Colonic mucosa (tissue), 4 donors: ENCODE results near the gene INPPL1. TPM values are rescaled to one million over a fixed set of nuclear protein-coding genes. Genes with fewer than 3 reads are reported as not detected.

Experiments used
- DNase-seq: peaks from one replicate; pipeline ENCODE4 v3.0.0-alpha.2; 2020
- H3K27ac ChIP-seq: fragments of 200-600 bp; one replicate; pipeline ENCODE4 v1.8.0; 2021
- H3K27me3 ChIP-seq: fragments of 200-600 bp; one replicate; pipeline ENCODE4 v1.8.0; 2021
- H3K36me3 ChIP-seq: fragments of 200-600 bp; one replicate; pipeline ENCODE4 v1.8.0; 2021
- H3K4me1 ChIP-seq: fragments of 200-600 bp; one replicate; pipeline ENCODE4 v1.8.0; 2021; ENCODE audit warnings: mild to moderate bottlenecking
- H3K4me3 ChIP-seq: fragments of 200-600 bp; one replicate; pipeline ENCODE4 v1.8.0; 2021
- H3K9ac ChIP-seq, 2 donors: one replicate each; pipeline ENCODE4 v1.7.0; 2013; ENCODE audit warnings: control low read depth in 2 of 2, low read depth in 2 of 2, low read length in 2 of 2
- H3K9me3 ChIP-seq: fragments of 200-600 bp; one replicate; pipeline ENCODE4 v1.8.0; 2021
- CTCF ChIP-seq: fragments of 200-600 bp; IDR thresholded peaks from one replicate; pipeline ENCODE4 v1.8.0; 2022; ENCODE audit warnings: antibody characterized with exemption, mild to moderate bottlenecking
- intact Hi-C: fragments of 100-400 bp; cut with DNase I; formaldehyde crosslinking; loops from one replicate; pipeline ENCODE4 v1.14.1; 2022
- total RNA-seq, 2 donors: library from RNA; stranded (reverse); fragmentation: NEBNext Ultra II Directional in 1 of 2; extraction: Animal tissue kit (Norgen Biotek cat#: 25700) in 1 of 2; gene quantifications; one replicate each; pipeline ENCODE4 v1.2.1, GENCODE V29; 2021
- donor health status: healthy.
- donor health status: DM: no; HTN: no; CAD: no.
- donor health status: DM: no; HTN: no; CAD: no.

The INPPL1 gene
- total RNA-seq, 2 donors from 2014 or later, result 120 to 166 TPM

DNA sequence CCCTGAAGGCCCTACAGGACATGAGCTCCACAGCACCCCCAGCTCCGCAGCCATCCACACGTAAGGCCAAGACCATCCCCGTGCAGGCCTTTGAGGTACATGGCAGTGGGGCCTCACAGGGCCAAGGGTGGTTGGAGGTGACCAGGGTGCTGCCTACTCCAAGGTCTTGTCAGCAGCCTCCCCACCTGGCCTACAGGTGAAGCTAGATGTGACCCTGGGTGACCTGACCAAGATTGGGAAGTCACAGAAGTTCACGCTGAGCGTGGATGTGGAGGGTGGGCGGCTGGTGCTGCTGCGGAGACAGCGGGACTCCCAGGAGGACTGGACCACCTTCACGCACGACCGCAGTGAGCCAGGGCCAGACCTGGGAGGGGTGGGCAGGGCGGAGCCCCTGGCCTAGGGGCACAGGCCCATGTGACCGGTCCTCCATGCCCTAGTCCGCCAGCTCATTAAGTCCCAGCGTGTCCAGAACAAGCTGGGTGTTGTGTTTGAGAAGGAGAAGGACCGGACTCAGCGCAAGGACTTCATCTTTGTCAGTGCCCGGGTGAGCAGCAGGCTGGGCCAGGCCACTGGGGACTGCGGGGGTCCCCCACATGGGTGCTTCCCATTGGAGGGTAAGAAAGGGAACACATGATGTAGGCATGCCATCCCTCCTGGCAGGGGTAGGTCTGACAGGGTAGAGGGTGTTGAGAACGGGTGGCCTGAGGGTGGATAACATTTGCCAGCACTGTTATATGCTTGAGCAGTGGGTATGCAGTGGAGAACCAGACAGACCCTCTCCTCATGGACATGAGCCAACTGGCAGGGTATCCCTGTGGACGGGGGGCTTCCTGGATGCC lies 5.6 kb downstream of the INPPL1 start:
- peaks cover 36% of the 10 kb centered on the region for H3K36me3 ChIP-seq
- no peaks in the 10 kb centered on the region for H3K4me1 ChIP-seq
- intact Hi-C loops, result loop anchor here (5.0 kb wide), 1 partner anchor 48 kb away; no protein-coding TSS in a partner anchor
- no peak overlapping the region for H3K27ac ChIP-seq
- TF ChIP-seq CTCF, result no peak
- H3K9ac ChIP-seq, result no peak overlapping the region
- no peak overlapping the region for H3K4me3 ChIP-seq
- H3K27me3 ChIP-seq, result no peaks in the 10 kb centered on the region
- H3K9me3 ChIP-seq, result no peaks in the 10 kb centered on the region
- DNase-seq, result no peak

- H3K27me3 ChIP-seq, result no peaks in the 10 kb centered on the region
- peaks cover 43% of the 10 kb centered on the region for H3K36me3 ChIP-seq
- no peak overlapping the region for H3K27ac ChIP-seq
- H3K9me3 ChIP-seq, result no peaks in the 10 kb centered on the region
- no peak overlapping the region for H3K9ac ChIP-seq
- H3K4me3 ChIP-seq, result no peak overlapping the region
- intact Hi-C loops, result no loop called here
- DNase-seq, result no peak
- no peaks in the 10 kb centered on the region for H3K4me1 ChIP-seq
- no peak for TF ChIP-seq CTCF
Measured at GRCh38 chr11:72230764-72231365, 6.3 kb downstream of the INPPL1 start.

- Histone ChIP-seq H3K27ac (no peak overlapping the region), H3K27me3 (no peaks in the 10 kb centered on the region), H3K36me3 (peaks cover 44% of the 10 kb centered on the region), H3K9me3 (no peaks in the 10 kb centered on the region), H3K4me3 (no peak overlapping the region), H3K4me1 (no peaks in the 10 kb centered on the region), H3K9ac (no peak overlapping the region)
- intact Hi-C loops, result no loop called here
- no peak for DNase-seq
- TF ChIP-seq CTCF, result no peak
Measured at GRCh38 chr11:72231396-72232259, 7.1 kb downstream of the INPPL1 start.

DNA sequence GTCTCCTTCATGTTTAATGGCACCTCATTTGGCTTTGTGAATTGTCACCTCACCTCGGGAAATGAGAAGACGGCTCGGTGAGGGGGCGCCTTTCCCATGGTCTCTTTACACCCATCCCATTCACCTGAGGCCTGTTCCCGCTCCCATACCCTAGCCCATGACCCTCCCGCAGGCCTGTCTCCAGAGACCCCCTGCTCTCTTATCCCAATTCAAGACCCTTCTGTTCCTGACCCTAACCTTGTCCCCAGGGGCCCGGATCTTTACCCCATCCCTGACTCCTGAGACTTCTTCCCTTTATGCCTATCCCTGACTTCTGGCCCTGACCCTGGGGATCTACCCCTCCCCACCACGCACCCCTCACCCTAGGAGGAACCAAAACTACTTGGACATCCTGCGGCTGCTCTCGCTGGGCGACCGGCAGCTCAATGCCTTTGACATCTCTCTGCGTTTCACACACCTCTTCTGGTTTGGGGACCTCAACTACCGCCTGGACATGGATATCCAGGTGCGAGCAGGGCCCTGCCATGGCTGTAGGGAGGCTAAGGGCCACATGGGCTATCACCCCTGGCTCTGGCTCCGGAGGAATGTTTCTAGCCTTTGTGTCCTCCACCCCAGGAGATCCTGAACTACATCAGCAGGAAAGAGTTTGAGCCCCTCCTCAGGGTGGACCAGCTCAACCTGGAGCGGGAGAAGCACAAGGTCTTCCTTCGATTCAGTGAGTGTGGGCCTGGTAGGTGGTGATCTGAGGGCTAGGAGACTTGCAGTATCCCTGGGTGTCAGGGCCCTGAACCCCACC lies 7.9 kb downstream of the INPPL1 start:
- Histone ChIP-seq H3K27me3 (no peaks in the 10 kb centered on the region), H3K36me3 (peaks cover 51% of the 10 kb centered on the region), H3K4me3 (no peak overlapping the region), H3K9me3 (no peaks in the 10 kb centered on the region), H3K4me1 (no peaks in the 10 kb centered on the region), H3K9ac (no peak overlapping the region), H3K27ac (no peak overlapping the region)
- TF ChIP-seq CTCF, result no peak
- intact Hi-C loops, result no loop called here
- DNase-seq, result no peak
